Measurements from ENCODE around the gene FERMT3. TPM values are rescaled to one million over a fixed set of nuclear protein-coding genes. Genes with fewer than 3 reads are reported as not detected.

Gene FERMT3
- total and polyA plus RNA-seq, 2 of the 13 experiments (the other 11 are each of a cell fraction or from before 2014, with no cell fraction given), result 0.29 TPM; not detected in 1

- TF ChIP-seq ZBTB37 (CRISPR knock-in tag; IDR thresholded peaks at IDR 0.05), result no peak
- peak; percentile 92 for TF ChIP-seq HIC2 (CRISPR knock-in tag; IDR thresholded peaks at IDR 0.05; ENCODE audit: low read depth)
- no peak for TF ChIP-seq FOXP1 (IDR thresholded peaks at IDR 0.05)
- TF ChIP-seq FOXP1 (CRISPR knock-in tag; IDR thresholded peaks at IDR 0.05), result peak; percentile 91
- no peak for TF ChIP-seq TMF1 (CRISPR knock-in tag; IDR thresholded peaks at IDR 0.05; ENCODE audit: low read depth)
- TF ChIP-seq YY1 (IDR thresholded peaks at IDR 0.05; ENCODE audit: insufficient read depth, insufficient replicate concordance, low read depth, low read length), result no peak
- TF ChIP-seq ZFX (CRISPR knock-in tag; IDR thresholded peaks at IDR 0.05; ENCODE audit: low read depth), result peak; percentile 52; the same call in 1 of the 2 replicates
- TF ChIP-seq BCL6 (CRISPR knock-in tag; IDR thresholded peaks at IDR 0.05), result peak; percentile 66
- no peak for TF ChIP-seq FOXA1 (IDR thresholded peaks at IDR 0.05)
- TF ChIP-seq FOXA1 (CRISPR knock-in tag; IDR thresholded peaks at IDR 0.05), result peak; percentile 52
- no peak for TF ChIP-seq KLF9 (CRISPR knock-in tag; IDR thresholded peaks at IDR 0.05; ENCODE audit: low read depth)
- TF ChIP-seq ZKSCAN8 (CRISPR knock-in tag; IDR thresholded peaks at IDR 0.05; ENCODE audit: borderline replicate concordance), result no peak
- TF ChIP-seq ZBTB20 (CRISPR knock-in tag; IDR thresholded peaks at IDR 0.05; ENCODE audit: borderline replicate concordance, low read depth), result no peak
- no peak for TF ChIP-seq ZBTB40 (IDR thresholded peaks at IDR 0.05)
- peak; percentile 18; the same call in 1 of the 2 replicates for TF ChIP-seq ZBTB40 (CRISPR knock-in tag; IDR thresholded peaks at IDR 0.05)
- TF ChIP-seq ZNF775 (CRISPR knock-in tag; IDR thresholded peaks at IDR 0.05; ENCODE audit: borderline replicate concordance), result no peak
- peak; percentile 35; the same call in 1 of the 2 replicates for TF ChIP-seq ELF3 (CRISPR knock-in tag; IDR thresholded peaks at IDR 0.05)
- TF ChIP-seq TRIM24 (CRISPR knock-in tag; IDR thresholded peaks at IDR 0.05), result no peak
- TF ChIP-seq MED1 (CRISPR knock-in tag; IDR thresholded peaks at IDR 0.05), result peak; percentile 26; the same call in 1 of the 2 replicates
- peak; percentile 73 for TF ChIP-seq GATAD2A (CRISPR knock-in tag; IDR thresholded peaks at IDR 0.05)
These were observed 12.3 kb downstream of the FERMT3 start (continued) for GRCh38 chr11:64218628-64219353.
